Right lobe of liver (tissue), 6 donors: ENCODE results near the gene USP44. TPM values are rescaled to one million over a fixed set of nuclear protein-coding genes. Genes with fewer than 3 reads are reported as not detected.

ENCODE experiments used
- ATAC-seq, 4 donors: fragments of 200-7000 bp; cut with Tn5 transposase; one replicate each; pipeline ENCODE4 v1.9.1; 2020; ENCODE audit warnings: mild to moderate bottlenecking in 4 of 4, moderate library complexity in 4 of 4
- DNase-seq, 3 donors: peaks; one replicate each; pipeline ENCODE4 v3.0.0-alpha.2; 2020
- H3K27ac ChIP-seq, 3 donors: fragments of 200-600 bp; one replicate each; pipeline ENCODE4 v1.8.0; 2022
- H3K27me3 ChIP-seq, 2 donors: fragments of 200-600 bp; one replicate each; pipeline ENCODE4 v1.8.0; 2022
- H3K36me3 ChIP-seq, 4 donors: fragments of 200-600 bp; sonication (generic) in 1 of 4; one replicate each; pipeline versions ENCODE4 v1.5.1 to v1.8.0; 2017 to 2022; ENCODE audit warnings: control low read depth in 1 of 4
- H3K4me1 ChIP-seq, 4 donors: fragments of 200-600 bp; sonication (generic) in 1 of 4; one replicate each; pipeline versions ENCODE4 v1.5.1 to v1.8.0; 2017 to 2022; ENCODE audit warnings: control low read depth in 1 of 4
- H3K4me3 ChIP-seq, 3 donors: fragments of 200-600 bp; one replicate each; pipeline ENCODE4 v1.8.0; 2022
- H3K9me3 ChIP-seq, 4 donors: fragments of 200-600 bp; sonication (generic) in 1 of 4; one replicate each; pipeline versions ENCODE4 v1.5.1 to v1.8.0; 2017 to 2022; ENCODE audit warnings: control low read depth in 1 of 4
- CTCF ChIP-seq, 4 donors: fragments of 200-600 bp in 3 of 4; fragments of 450-650 bp in 1 of 4; IDR thresholded peaks; one replicate each; pipeline versions ENCODE4 v1.5.1 to v1.8.0; 2016 to 2022; ENCODE audit warnings: antibody characterized with exemption in 4 of 4, mild to moderate bottlenecking in 2 of 4
- POLR2A ChIP-seq: fragments of 450-650 bp; IDR thresholded peaks from one replicate; pipeline ENCODE4 v1.6.1; 2017; ENCODE audit warnings: antibody characterized with exemption, mild to moderate bottlenecking
- WGBS: methylation state at CpG from one replicate; pipeline ENCODE4 v1.1.6; 2018; ENCODE audit warnings: low coverage, low lambda C conversion rate; ENCODE audit not compliant: insufficient coverage; ENCODE audit errors: missing lambda C conversion rate; 5-methylcytosine and 5-hydroxymethylcytosine counted together
- intact Hi-C, 2 donors: fragments of 100-400 bp; cut with DNase I; formaldehyde crosslinking; loops; one replicate each; pipeline versions ENCODE4 v1.11.2 to v1.14.1; 2022
- total RNA-seq, 6 experiments: library from RNA; depleted of rRNA in 2 of 6; stranded (reverse); fragments of >200 nt in 2 of 6; fragmentation: NEBNext Ultra II Directional in 3 of 6; extraction: Animal tissue kit (Norgen Biotek cat#: 25700) in 3 of 6; gene quantifications; one replicate each; pipeline versions ENCODE4 v1.1.0 to v1.2.4, GENCODE V29; 2016 to 2023
- donor health status: DM: no; HTN: yes; CAD: no.
- donor health status: DM: no; HTN: no; CAD: no.
- donor health status: DM: no; HTN: no; CAD: no.
- donor health status: DM: no; HTN: yes; CAD: no.
- donor health status: DM: no; HTN: yes; CAD: no.

USP44 gene
- total RNA-seq, 6 experiments from 2014 or later, result 0.22 to 0.31 (median 0.23) TPM; not detected in 2

DNA sequence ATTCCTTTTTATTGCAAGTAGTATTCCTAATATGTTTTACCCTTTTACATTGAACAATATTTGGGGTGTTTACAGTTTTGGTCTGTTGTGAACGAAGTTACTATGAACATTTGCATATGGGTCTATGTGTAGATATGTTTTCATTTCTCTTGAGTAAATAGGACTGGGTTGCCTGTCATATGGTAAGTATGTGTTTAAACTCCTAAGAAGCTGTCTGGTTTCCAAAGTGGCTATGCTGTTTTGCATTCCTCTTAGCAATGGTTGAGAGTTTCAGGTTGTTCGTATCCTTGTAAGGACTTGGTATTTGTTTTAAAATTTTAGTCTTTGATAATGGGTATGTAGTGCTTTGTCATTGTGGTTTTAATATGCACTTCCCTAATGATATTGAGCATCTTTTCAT, 71.0 kb downstream of the USP44 start:
- intact Hi-C loops, result no loop called here
- no peak for DNase-seq
- TF ChIP-seq CTCF (IDR thresholded peaks at IDR 0.05), result no peak
- TF ChIP-seq POLR2A, result no peak
- H3K4me3 ChIP-seq, result no peak overlapping the region
- H3K36me3 ChIP-seq, result peaks cover 0 to 40% (median 9%) of the 10 kb centered on the region in 4 donors
- no peak overlapping the region for H3K27ac ChIP-seq
- no peak for ATAC-seq
- 83% methylated on average over 2 of the region's 2 CpGs for WGBS
- no peaks in the 10 kb centered on the region for H3K27me3 ChIP-seq
- no peaks in the 10 kb centered on the region for H3K9me3 ChIP-seq
- peaks cover 0 to 8% (median 0%) of the 10 kb centered on the region in 4 donors for H3K4me1 ChIP-seq

DNA sequence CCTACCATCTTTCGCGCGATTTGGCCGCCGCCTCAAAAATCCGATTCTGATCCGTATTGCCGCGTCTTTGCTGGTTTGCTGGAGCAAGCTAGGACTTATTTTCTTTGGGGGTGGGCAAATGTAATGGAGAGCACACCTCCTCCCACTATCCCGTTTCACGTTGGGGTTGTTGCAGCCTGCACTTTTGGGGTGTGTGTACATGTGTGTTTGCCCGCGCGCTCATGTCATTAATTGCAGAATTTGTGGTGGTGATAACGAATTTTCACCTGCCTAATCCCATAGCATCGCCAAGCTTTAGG, 76.7 kb downstream of the USP44 start:
- ATAC-seq, result peak in 1 of 4 donors; percentile 3

GRCh38 chr12:95473884-95474659, 77.2 kb downstream of the USP44 start, which contains the start of gene METAP2:
METAP2 (plus strand) TSS chr12:95474152; CDS start chr12:95474180, 28 bp downstream.
- under 1% methylated on average over 24 of the region's 49 CpGs for WGBS
- H3K4me3 ChIP-seq, result peak within 1 kb of the TSS; percentile 75 to 97 (median 78)
- H3K36me3 ChIP-seq, result peaks cover 0 to 29% (median 8%) of the 10 kb centered on the region in 4 donors
- intact Hi-C loops, result no loop called here
- peak within 1 kb of the TSS; percentile 85 to 95 (median 93) for H3K27ac ChIP-seq
- DNase-seq (peak; percentile 96 to 98 (median 98)), ATAC-seq (peak; percentile 97 to 99 (median 98))
- H3K9me3 ChIP-seq, result no peaks in the 10 kb centered on the region
- peaks cover 0 to 19% (median 0%) of the 10 kb centered on the region in 4 donors for H3K4me1 ChIP-seq
- H3K27me3 ChIP-seq, result no peaks in the 10 kb centered on the region
- TF ChIP-seq POLR2A, result peak; percentile 97
- TF ChIP-seq CTCF (IDR thresholded peaks at IDR 0.05), result no peak

More for the DNA sequence above, 76.7 kb downstream of the USP44 start:
- Histone ChIP-seq H3K4me1 (peaks cover 0 to 19% (median 0%) of the 10 kb centered on the region in 4 donors), H3K27me3 (no peaks in the 10 kb centered on the region), H3K9me3 (no peaks in the 10 kb centered on the region), H3K36me3 (peaks cover 0 to 29% (median 8%) of the 10 kb centered on the region in 4 donors), H3K4me3 (peak overlapping the region; percentile 75 to 97 (median 78)), H3K27ac (peak overlapping the region; percentile 85 to 95 (median 93))
- intact Hi-C loops, result no loop called here
- no peak for TF ChIP-seq POLR2A
- WGBS, result 0% methylated on average over 12 of the region's 16 CpGs
- no peak for DNase-seq

- no peak for TF ChIP-seq POLR2A
- TF ChIP-seq CTCF (IDR thresholded peaks at IDR 0.05), result no peak
- DNase-seq, result peak in 2 of 3 donors; percentile 54 to 61
- Histone ChIP-seq H3K9me3 (no peaks in the 10 kb centered on the region), H3K27ac (peak overlapping the region; percentile 85 to 95 (median 93)), H3K36me3 (peaks cover 0 to 26% (median 8%) of the 10 kb centered on the region in 4 donors), H3K4me1 (peaks cover 0 to 19% (median 0%) of the 10 kb centered on the region in 4 donors), H3K27me3 (no peaks in the 10 kb centered on the region), H3K4me3 (peak overlapping the region; percentile 75 to 97 (median 78))
- under 1% methylated on average over 23 of the region's 23 CpGs for WGBS
- peak; percentile 71 to 79 (median 76) for ATAC-seq
- intact Hi-C loops, result no loop called here
These were observed 77.9 kb downstream of the USP44 start for GRCh38 chr12:95473231-95473883.

DNA sequence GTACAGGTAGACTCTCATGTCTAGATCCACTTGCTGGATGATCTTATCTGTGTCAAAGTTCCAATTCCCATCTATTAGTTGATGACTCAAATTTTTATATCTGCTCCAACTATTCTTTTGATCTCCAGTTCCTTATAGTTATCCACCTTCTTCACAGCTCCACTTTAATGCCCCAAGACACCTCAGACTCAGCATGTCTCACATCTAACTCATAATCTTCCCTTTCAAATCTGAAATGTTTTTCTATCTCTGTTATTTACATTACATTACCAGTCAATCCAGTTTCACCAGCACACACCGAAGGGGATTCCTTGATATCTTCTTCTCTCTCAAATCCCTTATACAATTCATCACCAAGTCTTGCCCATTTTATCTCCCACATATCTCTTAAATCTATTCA, 81.0 kb downstream of the USP44 start:
- no peak overlapping the region for H3K4me3 ChIP-seq
- intact Hi-C loops, result no loop called here
- DNase-seq (no peak), ATAC-seq (no peak)
- H3K4me1 ChIP-seq, result peaks cover 0 to 19% (median 2%) of the 10 kb centered on the region in 4 donors
- TF ChIP-seq POLR2A (no peak), CTCF (IDR thresholded peaks at IDR 0.05) (no peak)
- H3K27ac ChIP-seq, result no peak overlapping the region
- no peaks in the 10 kb centered on the region for H3K27me3 ChIP-seq
- H3K36me3 ChIP-seq, result no peaks in the 10 kb centered on the region
- no peaks in the 10 kb centered on the region for H3K9me3 ChIP-seq
- WGBS, result 91% methylated on average over 1 of the region's 1 CpG
